ENCODE results near the gene SH2D3A.

SH2D3A gene

GRCh38 chr19:6738787-6739389 is 28.3 kb downstream of the SH2D3A start (continued):
- TF ChIP-seq ZNF394 (tag by site-specific recombination; IDR thresholded peaks at IDR 0.05; ENCODE audit: borderline replicate concordance) (no peak), ZNF311 (tag by site-specific recombination; IDR thresholded peaks at IDR 0.05; ENCODE audit: borderline replicate concordance) (no peak), KLF16 (tag by site-specific recombination; IDR thresholded peaks at IDR 0.05) (no peak), GLIS2 (tag by site-specific recombination; IDR thresholded peaks at IDR 0.05) (no peak), ZBTB48 (tag by site-specific recombination; IDR thresholded peaks at IDR 0.05) (0 out of 2 replicates have a peak, but pooled peaks have one; percentile 10), ZNF521 (tag by site-specific recombination; IDR thresholded peaks at IDR 0.05) (no peak), ZXDB (tag by site-specific recombination; IDR thresholded peaks at IDR 0.05) (0 out of 2 replicates have a peak, but pooled peaks have one; percentile 42), PRDM1 (tag by site-specific recombination; IDR thresholded peaks at IDR 0.05) (no peak), HOXD13 (CRISPR knock-in tag; IDR thresholded peaks at IDR 0.05; ENCODE audit: borderline replicate concordance) (no peak), ZSCAN16 (tag by site-specific recombination; IDR thresholded peaks at IDR 0.05) (no peak), ZBTB21 (tag by site-specific recombination; IDR thresholded peaks at IDR 0.05) (no peak), GLI4 (tag by site-specific recombination; IDR thresholded peaks at IDR 0.05) (no peak), TRIM28 (IDR thresholded peaks at IDR 0.05; ENCODE audit: borderline replicate concordance, low read length) (no peak), ZNF157 (tag by site-specific recombination; IDR thresholded peaks at IDR 0.05) (no peak), BCL11A (tag by site-specific recombination; IDR thresholded peaks at IDR 0.05; ENCODE audit: low read depth) (peak; percentile 25; the same call in 1 of the 2 replicates), SCRT1 (tag by site-specific recombination; IDR thresholded peaks at IDR 0.05; ENCODE audit: borderline replicate concordance) (no peak), SP2 (tag by site-specific recombination; IDR thresholded peaks at IDR 0.05) (peak; percentile 48; the same call in 1 of the 2 replicates), OSR2 (tag by site-specific recombination; IDR thresholded peaks at IDR 0.05) (no peak), ZNF366 (tag by site-specific recombination; conservative IDR thresholded peaks at IDR 0.05) (peak; percentile 64; the same call in 1 of the 2 replicates), ZNF24 (tag by site-specific recombination; IDR thresholded peaks at IDR 0.05) (no peak), ZNF114 (tag by site-specific recombination; IDR thresholded peaks at IDR 0.05) (no peak), ZNF26 (tag by site-specific recombination; IDR thresholded peaks at IDR 0.05) (no peak), ZNF174 (tag by site-specific recombination; IDR thresholded peaks at IDR 0.05) (no peak), RBAK (tag by site-specific recombination; IDR thresholded peaks at IDR 0.05) (no peak), ZNF221 (tag by site-specific recombination; IDR thresholded peaks at IDR 0.05; ENCODE audit: borderline replicate concordance) (no peak), TCF7L2 (IDR thresholded peaks at IDR 0.05; ENCODE audit: borderline replicate concordance, low read depth, low read length) (no peak), ZNF223 (tag by site-specific recombination; IDR thresholded peaks at IDR 0.05) (no peak), ZNF707 (tag by site-specific recombination; IDR thresholded peaks at IDR 0.05) (no peak), ZNF16 (tag by site-specific recombination; IDR thresholded peaks at IDR 0.05; ENCODE audit: low read depth) (no peak), ZNF670 (tag by site-specific recombination; IDR thresholded peaks at IDR 0.05; ENCODE audit: low read depth) (no peak), ZFHX2 (tag by site-specific recombination; conservative IDR thresholded peaks at IDR 0.05) (no peak), ZNF558 (tag by site-specific recombination; IDR thresholded peaks at IDR 0.05) (no peak), KLF7 (tag by site-specific recombination; IDR thresholded peaks at IDR 0.05; ENCODE audit: borderline replicate concordance) (no peak), ZNF791 (tag by site-specific recombination; IDR thresholded peaks at IDR 0.05) (no peak), EGR2 (tag by site-specific recombination; IDR thresholded peaks at IDR 0.05; ENCODE audit: low read depth) (no peak)
- TF ChIP-seq, protein P1, sequence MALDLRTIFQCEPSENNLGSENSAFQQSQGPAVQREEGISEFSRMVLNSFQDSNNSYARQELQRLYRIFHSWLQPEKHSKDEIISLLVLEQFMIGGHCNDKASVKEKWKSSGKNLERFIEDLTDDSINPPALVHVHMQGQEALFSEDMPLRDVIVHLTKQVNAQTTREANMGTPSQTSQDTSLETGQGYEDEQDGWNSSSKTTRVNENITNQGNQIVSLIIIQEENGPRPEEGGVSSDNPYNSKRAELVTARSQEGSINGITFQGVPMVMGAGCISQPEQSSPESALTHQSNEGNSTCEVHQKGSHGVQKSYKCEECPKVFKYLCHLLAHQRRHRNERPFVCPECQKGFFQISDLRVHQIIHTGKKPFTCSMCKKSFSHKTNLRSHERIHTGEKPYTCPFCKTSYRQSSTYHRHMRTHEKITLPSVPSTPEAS (tag by site-specific recombination; IDR thresholded peaks at IDR 0.05): no peak
- TF ChIP-seq, protein P2, sequence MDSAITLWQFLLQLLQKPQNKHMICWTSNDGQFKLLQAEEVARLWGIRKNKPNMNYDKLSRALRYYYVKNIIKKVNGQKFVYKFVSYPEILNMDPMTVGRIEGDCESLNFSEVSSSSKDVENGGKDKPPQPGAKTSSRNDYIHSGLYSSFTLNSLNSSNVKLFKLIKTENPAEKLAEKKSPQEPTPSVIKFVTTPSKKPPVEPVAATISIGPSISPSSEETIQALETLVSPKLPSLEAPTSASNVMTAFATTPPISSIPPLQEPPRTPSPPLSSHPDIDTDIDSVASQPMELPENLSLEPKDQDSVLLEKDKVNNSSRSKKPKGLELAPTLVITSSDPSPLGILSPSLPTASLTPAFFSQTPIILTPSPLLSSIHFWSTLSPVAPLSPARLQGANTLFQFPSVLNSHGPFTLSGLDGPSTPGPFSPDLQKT (IDR thresholded peaks at IDR 0.05; ENCODE audit: borderline replicate concordance, low read depth, low read length): no peak
- TF ChIP-seq, protein P3, sequence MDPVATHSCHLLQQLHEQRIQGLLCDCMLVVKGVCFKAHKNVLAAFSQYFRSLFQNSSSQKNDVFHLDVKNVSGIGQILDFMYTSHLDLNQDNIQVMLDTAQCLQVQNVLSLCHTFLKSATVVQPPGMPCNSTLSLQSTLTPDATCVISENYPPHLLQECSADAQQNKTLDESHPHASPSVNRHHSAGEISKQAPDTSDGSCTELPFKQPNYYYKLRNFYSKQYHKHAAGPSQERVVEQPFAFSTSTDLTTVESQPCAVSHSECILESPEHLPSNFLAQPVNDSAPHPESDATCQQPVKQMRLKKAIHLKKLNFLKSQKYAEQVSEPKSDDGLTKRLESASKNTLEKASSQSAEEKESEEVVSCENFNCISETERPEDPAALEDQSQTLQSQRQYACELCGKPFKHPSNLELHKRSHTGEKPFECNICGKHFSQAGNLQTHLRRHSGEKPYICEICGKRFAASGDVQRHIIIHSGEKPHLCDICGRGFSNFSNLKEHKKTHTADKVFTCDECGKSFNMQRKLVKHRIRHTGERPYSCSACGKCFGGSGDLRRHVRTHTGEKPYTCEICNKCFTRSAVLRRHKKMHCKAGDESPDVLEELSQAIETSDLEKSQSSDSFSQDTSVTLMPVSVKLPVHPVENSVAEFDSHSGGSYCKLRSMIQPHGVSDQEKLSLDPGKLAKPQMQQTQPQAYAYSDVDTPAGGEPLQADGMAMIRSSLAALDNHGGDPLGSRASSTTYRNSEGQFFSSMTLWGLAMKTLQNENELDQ (tag by site-specific recombination; IDR thresholded peaks at IDR 0.05; ENCODE audit: low read depth): no peak

Measured in HEK293 (cell line).